SU-DHL-6 (cell line): ENCODE results near the gene TNIP1.

ENCODE experiments used
- H2AFZ ChIP-seq: fragments of 200-600 bp; sonication (generic); 2 replicates; pipeline ENCODE4 v1.6.1; 2014; ENCODE audit warnings: low read depth, mild to moderate bottlenecking, moderate library complexity, mixed read lengths, antibody characterized with exemption, low read length; ENCODE audit not compliant: severe bottlenecking
- H3F3A ChIP-seq: fragments of 200-600 bp; shearing (Covaris generic); 2 replicates; pipeline ENCODE4 v1.6.0; 2016; ENCODE audit warnings: antibody characterized with exemption, mild to moderate bottlenecking; ENCODE audit not compliant: insufficient read depth
- H3K27ac ChIP-seq: fragments of 200-600 bp; sonication (generic); 2 replicates; pipeline ENCODE4 v1.5.1; 2016; ENCODE audit warnings: low read depth, mild to moderate bottlenecking, low read length, moderate library complexity, mixed read lengths
- H3K27me3 ChIP-seq: fragments of 200-600 bp; sonication (generic), shearing (Covaris generic); 2 replicates; pipeline ENCODE4 v1.6.0; 2014; ENCODE audit warnings: mild to moderate bottlenecking, low read length
- H3K36me3 ChIP-seq: fragments of 200-600 bp; sonication (generic); 2 replicates; pipeline ENCODE4 v1.6.1; 2014; ENCODE audit warnings: mild to moderate bottlenecking, low read length, mixed read lengths
- H3K4me2 ChIP-seq: fragments of 300-600, 200-600 bp; shearing (Covaris generic), sonication (generic); 2 replicates; pipeline ENCODE4 v1.6.0; 2014; ENCODE audit warnings: low read length, low read depth, mild to moderate bottlenecking; ENCODE audit not compliant: poor library complexity, severe bottlenecking
- H3K4me3 ChIP-seq: fragments of 200-600 bp; sonication (generic); 2 replicates; pipeline ENCODE4 v1.5.1; 2014; ENCODE audit warnings: antibody characterized with exemption, low read length, mild to moderate bottlenecking, mixed read lengths; ENCODE audit not compliant: insufficient read depth, poor library complexity, severe bottlenecking
- H3K79me2 ChIP-seq: fragments of 200-600 bp; sonication (generic); 2 replicates; pipeline ENCODE4 v1.6.1; 2014; ENCODE audit warnings: mild to moderate bottlenecking, low read length, moderate library complexity; ENCODE audit not compliant: insufficient read depth
- H3K9ac ChIP-seq: fragments of 200-600 bp; sonication (generic); 2 replicates; pipeline ENCODE4 v1.7.0; 2014; ENCODE audit warnings: mild to moderate bottlenecking, low read length
- H3K9me2 ChIP-seq: fragments of 200-600 bp; sonication (generic); replicated peaks from 2 replicates; pipeline ENCODE4 v1.6.1; 2014; ENCODE audit warnings: low read length; ENCODE audit not compliant: insufficient read depth
- H3K9me3 ChIP-seq: fragments of 200-600 bp; sonication (generic); 2 replicates; pipeline ENCODE4 v1.6.1; 2014; ENCODE audit warnings: low read length, mixed read lengths; ENCODE audit not compliant: insufficient read depth
- H4K20me1 ChIP-seq: fragments of 200-600 bp; sonication (generic); 2 replicates; pipeline ENCODE4 v1.6.1; 2014; ENCODE audit warnings: low read depth, mild to moderate bottlenecking, antibody characterized with exemption, low read length, moderate library complexity, mixed read lengths
- EZH2phosphoT487 ChIP-seq: fragments of 200-600 bp; sonication (generic), shearing (Covaris generic); conservative IDR thresholded peaks from 2 replicates; pipeline ENCODE4 v1.6.1; 2018; ENCODE audit warnings: mild to moderate bottlenecking, antibody characterized with exemption, low read length, moderate library complexity, mixed read lengths
- TF ChIP-seq, protein P1 (sequence below): fragments of 200-600 bp; sonication (generic); IDR thresholded peaks from one replicate; pipeline ENCODE4 v1.5.1; 2017; ENCODE audit warnings: antibody characterized with exemption, mild to moderate bottlenecking, low read length, moderate library complexity; ENCODE audit not compliant: insufficient read depth, poor library complexity, severe bottlenecking

Gene TNIP1

DNA sequence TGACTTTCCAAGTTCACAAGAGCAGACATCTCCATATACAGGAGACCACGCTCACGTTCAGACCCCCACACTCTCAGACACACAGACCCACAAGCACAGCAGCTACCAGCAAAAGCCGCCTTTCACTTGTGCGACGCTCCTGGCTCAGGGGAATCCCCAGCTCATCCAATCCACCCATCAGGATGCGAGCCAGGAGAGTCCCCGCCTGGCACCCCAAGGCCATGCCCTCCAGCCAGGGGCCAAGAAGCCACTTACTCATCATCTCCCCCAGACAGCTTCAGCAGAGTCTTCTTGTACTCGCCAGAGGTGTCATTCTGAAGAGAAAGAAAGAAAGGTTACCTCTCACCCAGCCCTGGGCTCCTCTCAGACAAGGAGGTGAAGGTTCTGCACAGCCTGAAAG, 47.1 kb upstream of the TNIP1 start:
- Histone ChIP-seq H3K79me2 (no peaks in the 10 kb centered on the region), H3K36me3 (0 out of 2 replicates have a peak, but pooled peaks cover 2% of the 10 kb centered on the region), H3K4me2 (no peak overlapping the region), H3K27me3 (no peaks in the 10 kb centered on the region), H4K20me1 (no peaks in the 10 kb centered on the region), H3F3A (peaks cover 13% of the 10 kb centered on the region), H3K27ac (no peak overlapping the region; the same call in 1 of the 2 replicates), H3K9ac (no peak overlapping the region), H3K4me3 (no peak overlapping the region), H3K9me3 (no peaks in the 10 kb centered on the region), H3K9me2 (no peaks in the 10 kb centered on the region), H2AFZ (no peak overlapping the region)
- TF ChIP-seq EZH2phosphoT487: no peak
- TF ChIP-seq, protein P1, sequence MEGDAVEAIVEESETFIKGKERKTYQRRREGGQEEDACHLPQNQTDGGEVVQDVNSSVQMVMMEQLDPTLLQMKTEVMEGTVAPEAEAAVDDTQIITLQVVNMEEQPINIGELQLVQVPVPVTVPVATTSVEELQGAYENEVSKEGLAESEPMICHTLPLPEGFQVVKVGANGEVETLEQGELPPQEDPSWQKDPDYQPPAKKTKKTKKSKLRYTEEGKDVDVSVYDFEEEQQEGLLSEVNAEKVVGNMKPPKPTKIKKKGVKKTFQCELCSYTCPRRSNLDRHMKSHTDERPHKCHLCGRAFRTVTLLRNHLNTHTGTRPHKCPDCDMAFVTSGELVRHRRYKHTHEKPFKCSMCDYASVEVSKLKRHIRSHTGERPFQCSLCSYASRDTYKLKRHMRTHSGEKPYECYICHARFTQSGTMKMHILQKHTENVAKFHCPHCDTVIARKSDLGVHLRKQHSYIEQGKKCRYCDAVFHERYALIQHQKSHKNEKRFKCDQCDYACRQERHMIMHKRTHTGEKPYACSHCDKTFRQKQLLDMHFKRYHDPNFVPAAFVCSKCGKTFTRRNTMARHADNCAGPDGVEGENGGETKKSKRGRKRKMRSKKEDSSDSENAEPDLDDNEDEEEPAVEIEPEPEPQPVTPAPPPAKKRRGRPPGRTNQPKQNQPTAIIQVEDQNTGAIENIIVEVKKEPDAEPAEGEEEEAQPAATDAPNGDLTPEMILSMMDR: no peak

DNA sequence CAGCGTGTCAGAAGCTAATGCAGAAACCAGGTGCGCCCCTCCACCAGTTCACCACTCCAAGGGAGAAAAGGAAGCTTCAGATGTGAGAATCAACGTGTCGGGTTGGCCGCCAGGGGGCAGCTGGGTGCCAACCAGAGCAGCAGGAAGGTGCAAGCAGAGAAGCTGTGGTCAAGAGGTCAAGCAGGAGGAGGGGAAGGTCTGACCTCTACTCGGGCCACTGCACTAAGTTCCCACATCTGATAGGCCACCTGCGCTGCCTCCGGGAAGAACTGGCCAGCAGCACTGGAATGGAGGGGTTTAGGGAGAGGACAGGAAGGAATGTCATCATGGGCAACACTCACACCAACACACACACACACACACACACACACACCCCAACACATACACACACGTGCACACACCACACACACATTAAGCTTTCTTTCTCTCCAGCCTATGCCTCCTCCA, 45.4 kb upstream of the TNIP1 start:
- Histone ChIP-seq H3F3A (peaks cover 13% of the 10 kb centered on the region), H3K27ac (peak overlapping the region; percentile 95), H3K36me3 (0 out of 2 replicates have a peak, but pooled peaks cover 2% of the 10 kb centered on the region), H3K4me2 (peak overlapping the region; percentile 79), H3K9ac (peak overlapping the region; percentile 63), H3K79me2 (no peaks in the 10 kb centered on the region), H2AFZ (no peak overlapping the region), H3K9me2 (no peaks in the 10 kb centered on the region), H3K9me3 (no peaks in the 10 kb centered on the region), H3K27me3 (no peaks in the 10 kb centered on the region), H3K4me3 (no peak overlapping the region), H4K20me1 (no peaks in the 10 kb centered on the region)
- TF ChIP-seq, protein P1: peak; percentile 91
- no peak for TF ChIP-seq EZH2phosphoT487

DNA sequence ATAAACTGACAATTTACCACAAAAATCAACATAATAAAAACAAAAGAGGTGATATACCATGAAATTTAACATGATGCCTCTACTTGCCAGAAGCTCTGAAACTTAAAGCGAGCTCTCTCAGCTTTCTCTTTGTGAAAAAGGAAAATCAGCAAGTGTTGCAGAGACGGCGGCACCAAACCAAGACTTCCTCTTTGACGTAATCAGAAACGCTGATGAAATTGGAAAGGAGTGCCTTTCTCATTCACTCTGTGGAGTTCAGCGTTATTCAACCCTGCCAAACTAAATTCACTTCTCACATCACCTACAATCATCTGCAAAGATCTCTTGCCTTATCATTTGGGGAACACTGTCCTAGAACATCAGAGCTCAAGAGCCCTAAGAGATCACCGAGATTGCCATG, 44.6 kb upstream of the TNIP1 start:
- H3K79me2 ChIP-seq: no peaks in the 10 kb centered on the region
- H3K4me2 ChIP-seq: peak overlapping the region; percentile 79
- H2AFZ ChIP-seq: no peak overlapping the region
- peak overlapping the region; percentile 95 for H3K27ac ChIP-seq
- 0 out of 2 replicates have a peak, but pooled peaks cover 2% of the 10 kb centered on the region for H3K36me3 ChIP-seq
- peaks cover 13% of the 10 kb centered on the region for H3F3A ChIP-seq
- H4K20me1 ChIP-seq: no peaks in the 10 kb centered on the region
- no peaks in the 10 kb centered on the region for H3K9me2 ChIP-seq
- H3K4me3 ChIP-seq: no peak overlapping the region
- no peaks in the 10 kb centered on the region for H3K9me3 ChIP-seq
- H3K9ac ChIP-seq: peak overlapping the region; percentile 63
- no peak for TF ChIP-seq EZH2phosphoT487
- TF ChIP-seq, protein P1: no peak
- H3K27me3 ChIP-seq: no peaks in the 10 kb centered on the region
